22Rv1 (cell line): Measurements from ENCODE around the gene OSTC.

Experiments
- CTCF ChIP-seq: fragments of 450-650 bp; IDR thresholded peaks from 2 replicates; pipeline ENCODE4 v1.5.1; 2017; ENCODE audit warnings: mild to moderate bottlenecking
- ZFX ChIP-seq: fragments of 450-650 bp; IDR thresholded peaks from 2 replicates; pipeline ENCODE4 v1.6.1; 2017; ENCODE audit warnings: antibody characterized with exemption, borderline replicate concordance

- no peak for TF ChIP-seq CTCF
- no peak for TF ChIP-seq ZFX
Observed at GRCh38 chr4:108620933-108621905, 29.2 kb upstream of the OSTC start.
